22Rv1 (cell line): ENCODE results near the gene OR10G7.
A peak's percentile ranks its signal among the peaks of the same experiment; 100 is the strongest.

ENCODE experiments used
- H3K27ac ChIP-seq: fragments of 450-650 bp; 2 replicates; pipeline ENCODE4 v1.5.1; 2017
- ZFX ChIP-seq: fragments of 450-650 bp; IDR thresholded peaks from 2 replicates; pipeline ENCODE4 v1.6.1; 2017; ENCODE audit warnings: antibody characterized with exemption, borderline replicate concordance
- TF ChIP-seq, protein P1 (sequence below): fragments of 450-650 bp; IDR thresholded peaks from 2 replicates; pipeline ENCODE4 v1.5.1; 2017; ENCODE audit warnings: mild to moderate bottlenecking

OR10G7 gene

DNA sequence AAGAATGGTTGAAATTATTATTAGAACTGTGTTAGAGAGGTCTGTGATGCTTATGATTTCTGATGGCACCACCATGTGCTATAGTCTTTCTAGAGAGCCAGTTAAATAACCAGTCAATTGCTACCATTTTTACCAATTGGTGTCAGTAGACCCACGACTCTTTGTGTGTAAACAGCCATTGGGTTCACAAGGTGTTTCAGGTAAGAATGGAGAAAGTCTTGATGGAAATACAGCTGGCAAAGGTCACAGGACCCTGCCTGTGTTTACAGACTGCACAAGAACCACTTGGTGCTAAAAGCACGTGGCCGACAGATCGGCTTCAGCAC, 30.5 kb upstream of the OR10G7 start:
- TF ChIP-seq, protein P1, sequence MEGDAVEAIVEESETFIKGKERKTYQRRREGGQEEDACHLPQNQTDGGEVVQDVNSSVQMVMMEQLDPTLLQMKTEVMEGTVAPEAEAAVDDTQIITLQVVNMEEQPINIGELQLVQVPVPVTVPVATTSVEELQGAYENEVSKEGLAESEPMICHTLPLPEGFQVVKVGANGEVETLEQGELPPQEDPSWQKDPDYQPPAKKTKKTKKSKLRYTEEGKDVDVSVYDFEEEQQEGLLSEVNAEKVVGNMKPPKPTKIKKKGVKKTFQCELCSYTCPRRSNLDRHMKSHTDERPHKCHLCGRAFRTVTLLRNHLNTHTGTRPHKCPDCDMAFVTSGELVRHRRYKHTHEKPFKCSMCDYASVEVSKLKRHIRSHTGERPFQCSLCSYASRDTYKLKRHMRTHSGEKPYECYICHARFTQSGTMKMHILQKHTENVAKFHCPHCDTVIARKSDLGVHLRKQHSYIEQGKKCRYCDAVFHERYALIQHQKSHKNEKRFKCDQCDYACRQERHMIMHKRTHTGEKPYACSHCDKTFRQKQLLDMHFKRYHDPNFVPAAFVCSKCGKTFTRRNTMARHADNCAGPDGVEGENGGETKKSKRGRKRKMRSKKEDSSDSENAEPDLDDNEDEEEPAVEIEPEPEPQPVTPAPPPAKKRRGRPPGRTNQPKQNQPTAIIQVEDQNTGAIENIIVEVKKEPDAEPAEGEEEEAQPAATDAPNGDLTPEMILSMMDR: peak; percentile 52
- TF ChIP-seq ZFX: no peak
- no peak overlapping the region for H3K27ac ChIP-seq

DNA sequence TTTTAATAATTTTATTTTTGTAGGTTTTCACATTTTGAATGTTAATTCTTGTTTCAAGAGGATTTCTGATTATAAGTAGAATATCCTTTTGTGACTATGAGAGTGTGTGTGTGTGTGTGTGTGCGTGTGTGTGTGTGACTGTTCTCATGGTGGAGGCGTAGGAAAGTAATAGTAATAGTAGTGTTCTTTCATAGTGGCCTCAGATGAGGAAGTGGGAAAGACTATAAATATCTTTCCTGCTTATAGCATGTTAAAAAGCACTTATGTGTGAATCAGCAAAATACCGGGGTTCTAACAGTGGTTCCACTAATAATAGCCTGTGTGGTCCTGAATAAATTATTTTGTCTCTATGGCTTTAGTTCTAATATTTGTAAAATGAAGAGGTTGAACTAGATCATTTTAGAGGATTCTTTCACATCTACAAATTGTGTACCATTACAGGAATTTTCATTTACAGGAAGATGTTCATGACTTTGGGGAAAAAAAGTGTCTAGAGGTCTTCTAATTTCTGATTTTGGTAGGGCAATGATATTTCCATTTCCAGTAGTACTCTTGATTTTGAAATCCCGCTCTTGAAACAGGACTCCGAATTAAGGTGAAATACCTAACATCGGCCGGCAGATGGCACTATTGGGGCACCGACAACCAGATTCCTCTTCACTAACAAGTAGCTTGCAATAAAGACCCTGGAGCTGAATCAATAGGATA, 29.9 kb upstream of the OR10G7 start:
- TF ChIP-seq ZFX: no peak
- TF ChIP-seq, protein P1: peak; percentile 87

DNA sequence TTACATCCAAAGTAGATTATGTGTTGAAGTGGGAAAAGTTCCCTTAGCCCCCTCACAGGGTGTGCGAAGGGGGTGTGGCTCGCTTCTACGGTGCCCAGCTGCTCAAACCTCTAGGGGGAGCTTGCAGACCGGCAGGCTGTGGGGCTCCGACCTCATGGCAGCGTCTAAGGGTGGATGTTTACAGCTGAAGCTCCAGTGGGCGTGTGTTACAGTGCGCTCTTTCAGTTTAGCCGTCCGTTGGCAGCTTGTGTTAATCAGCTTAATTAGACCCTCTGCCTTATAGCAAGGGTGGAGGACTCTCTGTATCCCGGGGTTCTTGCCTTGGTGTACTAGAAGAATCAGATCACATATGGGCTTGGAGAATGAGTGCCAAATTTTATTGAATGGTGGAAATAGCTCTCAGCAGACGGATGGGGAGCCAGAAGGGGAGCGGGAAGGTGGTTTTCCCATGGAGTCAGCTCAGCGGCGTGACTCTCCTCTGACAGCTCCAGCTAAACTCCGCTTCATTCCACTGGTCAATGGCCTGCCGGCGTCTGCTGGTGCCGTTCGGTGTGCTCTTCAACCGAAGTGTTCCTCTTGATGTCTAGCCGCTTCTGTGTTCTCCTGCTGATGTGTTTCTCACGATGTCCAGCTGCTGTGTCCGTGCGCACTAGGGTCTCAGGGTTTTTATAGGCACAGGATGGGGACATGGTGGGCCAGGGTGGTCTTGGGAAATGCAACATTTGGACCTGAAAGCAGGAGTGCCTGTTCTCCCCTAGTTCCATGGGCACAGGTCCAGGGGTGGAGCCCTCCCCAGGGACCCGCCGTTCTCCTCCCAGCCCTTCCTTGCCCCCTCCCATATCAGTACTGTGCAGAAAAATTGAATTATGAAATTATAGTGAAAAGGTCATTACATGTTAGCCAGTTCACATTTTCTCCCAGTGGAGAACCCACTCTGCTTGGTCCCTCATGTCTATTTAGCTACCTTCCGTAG, 28.6 kb upstream of the OR10G7 start:
- TF ChIP-seq, protein P1: peak; percentile 86
- no peak for TF ChIP-seq ZFX

More for the DNA sequence above, 29.9 kb upstream of the OR10G7 start:
- no peak overlapping the region for H3K27ac ChIP-seq

DNA sequence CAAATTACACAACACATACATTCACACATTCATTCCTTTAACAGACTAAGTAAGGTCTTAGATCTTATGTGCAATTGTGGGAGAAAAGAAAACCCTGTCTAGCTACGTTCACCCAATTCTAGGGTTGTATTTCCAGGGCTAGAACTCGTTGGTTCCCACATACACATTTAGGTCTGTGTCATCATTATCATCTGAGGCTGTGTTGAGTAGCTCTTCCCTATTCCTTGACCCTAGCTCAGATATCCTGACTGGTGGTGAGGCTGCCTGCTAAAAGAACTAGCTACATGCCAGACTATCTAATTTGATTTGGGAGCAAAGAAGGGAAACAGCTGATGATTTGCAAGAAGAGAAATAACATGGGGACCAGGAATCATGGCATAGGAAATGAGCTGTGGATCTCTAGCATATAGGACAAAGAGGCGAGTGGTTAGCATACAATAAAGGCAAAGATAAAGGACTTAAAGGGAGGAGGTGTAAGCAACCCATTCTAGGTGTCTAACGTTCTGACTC, 27.5 kb upstream of the OR10G7 start:
- no peak overlapping the region for H3K27ac ChIP-seq
- TF ChIP-seq, protein P1: no peak
- no peak for TF ChIP-seq ZFX

More for the DNA sequence above, 28.6 kb upstream of the OR10G7 start:
- H3K27ac ChIP-seq: no peak overlapping the region

DNA sequence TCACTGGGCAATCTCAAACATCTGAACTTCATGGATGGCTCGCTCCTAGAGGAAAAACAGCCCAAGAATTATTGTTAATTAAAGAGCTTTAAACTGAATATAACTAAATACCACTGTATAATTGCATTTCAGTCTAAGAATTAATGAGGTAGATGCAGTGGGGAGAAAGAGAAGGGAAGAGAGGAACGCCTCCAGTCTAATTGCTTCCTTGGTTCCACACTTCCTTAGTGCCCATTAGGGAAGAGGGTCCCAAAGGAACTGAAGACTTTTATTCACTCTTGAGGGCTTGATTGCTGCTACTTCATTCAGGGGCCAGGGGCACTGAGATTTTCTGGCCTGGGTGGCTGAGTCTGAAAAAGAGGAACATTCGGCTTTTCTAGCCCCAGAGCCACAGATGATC, 11.8 kb upstream of the OR10G7 start:
- no peak for TF ChIP-seq ZFX
- TF ChIP-seq, protein P1: no peak

DNA sequence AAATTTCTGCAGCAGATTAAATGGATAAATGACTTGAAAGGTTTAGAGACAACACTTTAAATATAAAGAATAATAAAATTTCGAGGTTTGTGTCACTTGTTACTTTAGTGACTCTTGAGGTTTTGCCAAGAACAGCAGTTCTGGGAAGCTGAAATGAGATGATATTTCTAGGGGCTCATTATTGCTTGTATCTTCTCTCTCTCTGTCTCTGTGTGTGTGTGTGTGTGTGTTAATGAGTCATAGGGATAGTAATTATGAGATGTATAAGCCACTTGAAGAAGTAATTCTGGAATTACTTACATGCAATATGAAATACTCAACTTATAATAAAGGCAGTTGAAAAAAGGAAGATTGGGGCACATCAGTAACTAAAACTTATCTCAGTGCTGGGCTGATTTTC, 9.6 kb upstream of the OR10G7 start:
- TF ChIP-seq, protein P1: no peak
- no peak for TF ChIP-seq ZFX
- H3K27ac ChIP-seq: no peak overlapping the region

More for the DNA sequence above, 11.8 kb upstream of the OR10G7 start:
- no peak overlapping the region for H3K27ac ChIP-seq

DNA sequence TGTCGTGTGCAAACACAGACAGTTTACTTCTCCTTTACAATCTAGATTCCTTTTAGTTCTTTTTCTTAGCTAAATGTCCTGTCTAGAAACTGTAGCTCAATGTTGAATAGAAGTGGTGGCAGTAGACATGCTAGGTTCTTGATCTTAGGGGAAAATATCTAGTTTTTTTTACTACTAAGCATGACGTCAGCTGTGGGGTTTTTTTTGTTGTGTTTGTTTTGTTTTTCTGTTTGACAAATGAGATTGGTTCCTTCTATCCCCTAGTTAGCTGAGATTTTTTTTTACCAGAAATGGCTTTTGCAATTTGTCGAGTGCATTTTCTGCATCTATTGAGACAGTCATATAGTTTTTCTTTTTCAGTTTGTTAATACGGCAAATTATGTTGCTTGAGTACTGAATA, 2.3 kb upstream of the OR10G7 start:
- no peak overlapping the region for H3K27ac ChIP-seq
- TF ChIP-seq, protein P1: no peak
- TF ChIP-seq ZFX: no peak
